ENCODE data around the gene UBAC1. TPM values are rescaled to one million over a fixed set of nuclear protein-coding genes. Genes with fewer than 3 reads are reported as not detected.

Gene UBAC1
- polyA plus RNA-seq, 1 of the 3 experiments (the other 2 are of a cell fraction): 67.7 TPM

GRCh38 chr9:135908093-135908753 lies 53.0 kb downstream of the UBAC1 start:
- H3K9me2 ChIP-seq: no peaks in the 10 kb centered on the region
- H3K4me1 ChIP-seq (ENCODE audit: control insufficient read depth in 1 of 2, insufficient read depth in 2 of 2, low read depth in 1 of 2, low read length in 1 of 2): peaks cover 17 to 20% of the 10 kb centered on the region in 2 experiments; a peak in 3 of 4 replicates
- ChIA-PET CTCF (interaction anchor here (1.5 to 2.2 kb wide), 2 partner anchors 42 to 59 kb away, joined by 3 to 5 read pairs; no protein-coding TSS in a partner anchor), POLR2A (interaction anchor here (0.6 kb wide), 1 partner anchor 48 kb away, joined by 3 read pairs; no protein-coding TSS in a partner anchor)
- no peaks in the 10 kb centered on the region for H3K27me3 ChIP-seq (ENCODE audit: insufficient read depth)
- H3K9ac ChIP-seq: peak overlapping the region; percentile 72
- H3K36me3 ChIP-seq (replicated peaks in 1 of 2; ENCODE audit: control insufficient read depth in 1 of 2, insufficient read depth in 2 of 2, low read length in 1 of 2): peaks cover 14 to 28% of the 10 kb centered on the region in 2 experiments
- peak overlapping the region; percentile 71; the same call in 1 of the 2 replicates for H2AFZ ChIP-seq (ENCODE audit: low read depth)
- H3K4me3 ChIP-seq (ENCODE audit: low read depth in 2 of 2, low read length in 1 of 2): peak overlapping the region; percentile 67 to 70
- H3K27ac ChIP-seq (ENCODE audit: low read depth in 2 of 2, low read length in 1 of 2): peak overlapping the region; percentile 48 to 70; a peak in 3 of 4 replicates
- peaks cover 7% of the 10 kb centered on the region for H3F3A ChIP-seq (replicated peaks; ENCODE audit: insufficient read depth)
- no peaks in the 10 kb centered on the region for H3K9me3 ChIP-seq
- H3K4me2 ChIP-seq: peak overlapping the region; percentile 95
- WGBS (ENCODE audit: low lambda C conversion rate): 69% methylated on average over 7 of the region's 42 CpGs
- no peak for DNase-seq
- TF ChIP-seq MXI1 (IDR thresholded peaks at IDR 0.05; ENCODE audit: low read depth, low read length) (0 out of 2 replicates have a peak, but pooled peaks have one; percentile 1), CHD2 (IDR thresholded peaks at IDR 0.05; ENCODE audit: low read length, partially characterized antibody) (no peak), MAX (IDR thresholded peaks at IDR 0.05; ENCODE audit: low read depth) (peak; percentile 49; the same call in 1 of the 2 replicates), NFIC (IDR thresholded peaks at IDR 0.05; ENCODE audit: borderline replicate concordance) (no peak)
- peaks cover 32% of the 10 kb centered on the region for H4K20me1 ChIP-seq (ENCODE audit: insufficient read depth)
- peaks cover 81% of the 10 kb centered on the region for H3K79me2 ChIP-seq (ENCODE audit: insufficient read depth)

GRCh38 chr9:135907431-135908092 lies 53.6 kb downstream of the UBAC1 start, which contains the start of gene CAMSAP1:
CAMSAP1 (minus strand) TSS chr9:135907546; CDS start chr9:135907159, 387 bp downstream.
- Histone ChIP-seq H3K27ac (ENCODE audit: low read depth in 2 of 2, low read length in 1 of 2) (peak within 1 kb of the TSS; percentile 48 to 73; a peak in 3 of 4 replicates), H3K9ac (peak within 1 kb of the TSS; percentile 72)
- TF ChIP-seq RAD21 (IDR thresholded peaks at IDR 0.05; ENCODE audit: low read length) (no peak), TAF1 (IDR thresholded peaks at IDR 0.05; ENCODE audit: borderline replicate concordance, low read depth, low read length) (peak; percentile 57), POLR2AphosphoS5 (IDR thresholded peaks at IDR 0.05; ENCODE audit: low read depth, low read length) (peak; percentile 75; the same call in 1 of the 2 replicates), IRF3 (IDR thresholded peaks at IDR 0.05; ENCODE audit: low read depth, low read length) (no peak), RFX5 (IDR thresholded peaks at IDR 0.05; ENCODE audit: low read length) (no peak), GABPA (IDR thresholded peaks at IDR 0.05; ENCODE audit: low read depth) (no peak), JUND (IDR thresholded peaks at IDR 0.05) (no peak), MAX (IDR thresholded peaks at IDR 0.05; ENCODE audit: low read depth) (peak; percentile 36; the same call in 1 of the 2 replicates), NRF1 (IDR thresholded peaks at IDR 0.05; ENCODE audit: low read depth, low read length) (peak; percentile 77), MXI1 (IDR thresholded peaks at IDR 0.05; ENCODE audit: low read depth, low read length) (peak; percentile 55)

More at GRCh38 chr9:135907431-135908092, 53.6 kb downstream of the UBAC1 start, which contains the start of gene CAMSAP1:
- peaks cover 38% of the 10 kb centered on the region for H4K20me1 ChIP-seq (ENCODE audit: insufficient read depth)
- ChIA-PET CTCF (interaction anchor here (2.2 kb wide), 1 partner anchor 60 kb away, joined by 5 read pairs; no protein-coding TSS in a partner anchor), POLR2A (no interaction called here)
- DNase-seq: peak; percentile 99
- peak within 1 kb of the TSS; percentile 67 to 71 for H3K4me3 ChIP-seq (ENCODE audit: low read depth in 2 of 2, low read length in 1 of 2)
- peaks cover 81% of the 10 kb centered on the region for H3K79me2 ChIP-seq (ENCODE audit: insufficient read depth)
- H2AFZ ChIP-seq (ENCODE audit: low read depth): peak within 1 kb of the TSS; percentile 71; the same call in 1 of the 2 replicates
- peaks cover 7% of the 10 kb centered on the region for H3F3A ChIP-seq (replicated peaks; ENCODE audit: insufficient read depth)
- H3K4me1 ChIP-seq (ENCODE audit: control insufficient read depth in 1 of 2, insufficient read depth in 2 of 2, low read depth in 1 of 2, low read length in 1 of 2): peaks cover 19 to 20% of the 10 kb centered on the region in 2 experiments; a peak in 3 of 4 replicates
- peak within 1 kb of the TSS; percentile 95 for H3K4me2 ChIP-seq
- H3K36me3 ChIP-seq (replicated peaks in 1 of 2; ENCODE audit: control insufficient read depth in 1 of 2, insufficient read depth in 2 of 2, low read length in 1 of 2): peaks cover 13 to 25% of the 10 kb centered on the region in 2 experiments
- H3K27me3 ChIP-seq (ENCODE audit: insufficient read depth): no peaks in the 10 kb centered on the region
- no CpG with 5 or more reads among the region's 91 CpGs for WGBS (ENCODE audit: low lambda C conversion rate)
- no peaks in the 10 kb centered on the region for H3K9me2 ChIP-seq
- no peaks in the 10 kb centered on the region for H3K9me3 ChIP-seq

All from SK-N-SH (cell line).